Mesendoderm (in vitro differentiated cells): Measurements from ENCODE around the gene ATP5F1D.
"Not testable (repeated sequence)": the region's sequence is repeated elsewhere in the genome, so short reads cannot be mapped to it uniquely, and the experiment has no call there.

ENCODE experiments used
- DNase-seq: peaks from one replicate; pipeline ENCODE4 v3.0.0; 2013
- H2AK5ac ChIP-seq: 2 replicates; pipeline ENCODE4 v1.6.1; 2013; ENCODE audit warnings: low read length, inconsistent platforms
- H2BK120ac ChIP-seq: 2 replicates; pipeline ENCODE4 v1.6.1; 2013; ENCODE audit warnings: low read depth, mild to moderate bottlenecking, low read length, moderate library complexity, mixed read lengths
- H2BK15ac ChIP-seq: replicated peaks from 2 replicates; pipeline ENCODE4 v1.6.1; 2013; ENCODE audit warnings: low read depth, mild to moderate bottlenecking, moderate library complexity
- H2BK5ac ChIP-seq: 2 replicates; pipeline ENCODE4 v1.6.1; 2013; ENCODE audit warnings: low read length, inconsistent platforms
- H3K18ac ChIP-seq: 2 replicates; pipeline ENCODE4 v1.6.1; 2013; ENCODE audit warnings: mild to moderate bottlenecking, low read length, mixed read lengths
- H3K23ac ChIP-seq: one replicate; pipeline ENCODE4 v1.6.1; 2013; ENCODE audit warnings: low read length
- H3K27ac ChIP-seq: 2 replicates; pipeline ENCODE4 v1.5.1; 2013; ENCODE audit warnings: low read depth, mild to moderate bottlenecking, inconsistent platforms, low read length, moderate library complexity
- H3K27me3 ChIP-seq: 2 replicates; pipeline ENCODE4 v1.6.1; 2013; ENCODE audit warnings: low read length, control low read depth, mild to moderate bottlenecking, inconsistent platforms; ENCODE audit not compliant: insufficient read depth, poor library complexity
- H3K36me3 ChIP-seq: 2 replicates; pipeline ENCODE4 v1.6.1; 2013; ENCODE audit warnings: low read length, inconsistent platforms; ENCODE audit not compliant: control insufficient read depth, insufficient read depth
- H3K4ac ChIP-seq: one replicate; pipeline ENCODE4 v1.6.1; 2013; ENCODE audit warnings: low read depth, mild to moderate bottlenecking, low read length, moderate library complexity
- H3K4me1 ChIP-seq: 2 replicates; pipeline ENCODE4 v1.6.1; 2013; ENCODE audit warnings: low read depth, low read length, inconsistent platforms; ENCODE audit not compliant: control insufficient read depth
- H3K4me2 ChIP-seq: 2 replicates; pipeline ENCODE4 v1.6.1; 2013; ENCODE audit warnings: low read length
- H3K4me3 ChIP-seq: 2 replicates; pipeline ENCODE4 v1.5.1; 2013; ENCODE audit warnings: mild to moderate bottlenecking, low read length
- H3K56ac ChIP-seq: one replicate; pipeline ENCODE4 v1.6.1; 2013; ENCODE audit warnings: low read length
- H3K79me1 ChIP-seq: 2 replicates; pipeline ENCODE4 v1.6.1; 2013; ENCODE audit warnings: low read length, inconsistent platforms
- H3K79me2 ChIP-seq: 2 replicates; pipeline ENCODE4 v1.6.1; 2013; ENCODE audit warnings: mild to moderate bottlenecking, low read length; ENCODE audit not compliant: control insufficient read depth, insufficient read depth
- H3K9ac ChIP-seq: 2 replicates; pipeline ENCODE4 v1.6.1; 2013; ENCODE audit warnings: low read length, inconsistent platforms
- H4K5ac ChIP-seq: one replicate; pipeline ENCODE4 v1.6.1; 2013; ENCODE audit warnings: low read length
- H4K8ac ChIP-seq: one replicate; pipeline ENCODE4 v1.6.1; 2013; ENCODE audit warnings: low read depth, mild to moderate bottlenecking, control low read depth, low read length, moderate library complexity
- WGBS: extraction: QIAGEN DNeasy Blood & Tissue Kit; methylation state at CpG from one replicate; pipeline ENCODE4 v1.1.7; 2013; ENCODE audit warnings: low lambda C conversion rate, missing lambda C conversion rate; ENCODE audit not compliant: insufficient coverage; ENCODE audit errors: extremely low coverage; 5-methylcytosine and 5-hydroxymethylcytosine counted together

The ATP5F1D gene

DNA sequence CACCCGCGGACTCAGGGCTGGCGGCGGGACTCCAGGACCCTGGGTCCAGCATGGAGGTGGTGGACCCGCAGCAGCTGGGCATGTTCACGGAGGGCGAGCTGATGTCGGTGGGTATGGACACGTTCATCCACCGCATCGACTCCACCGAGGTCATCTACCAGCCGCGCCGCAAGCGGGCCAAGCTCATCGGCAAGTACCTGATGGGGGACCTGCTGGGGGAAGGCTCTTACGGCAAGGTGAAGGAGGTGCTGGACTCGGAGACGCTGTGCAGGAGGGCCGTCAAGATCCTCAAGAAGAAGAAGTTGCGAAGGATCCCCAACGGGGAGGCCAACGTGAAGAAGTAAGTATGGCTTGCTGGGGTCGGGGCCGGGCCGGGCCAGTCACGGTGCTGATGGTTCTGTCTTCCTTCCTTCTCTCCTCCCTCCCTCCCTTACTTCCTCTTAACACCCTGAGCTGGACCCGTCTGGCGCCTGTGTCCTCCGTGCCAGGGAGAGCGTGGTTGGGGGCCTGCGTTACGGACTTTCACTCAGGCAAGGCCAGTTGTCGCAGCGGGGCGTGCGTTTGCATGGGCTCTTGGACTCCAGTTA lies 34.6 kb upstream of the ATP5F1D start:
- no peak overlapping the region for H2BK120ac ChIP-seq
- H3K56ac ChIP-seq, result peak overlapping the region; percentile 90
- H3K36me3 ChIP-seq, result peaks cover 2% of the 10 kb centered on the region
- DNase-seq, result peak; percentile 43
- H3K79me1 ChIP-seq, result peaks cover 6% of the 10 kb centered on the region
- H4K5ac ChIP-seq, result no peak overlapping the region
- H3K27me3 ChIP-seq, result no peaks in the 10 kb centered on the region
- no peak overlapping the region for H4K8ac ChIP-seq
- no peak overlapping the region for H3K18ac ChIP-seq
- peak overlapping the region; percentile 90 for H3K4me2 ChIP-seq
- no peak overlapping the region for H3K4ac ChIP-seq
- no peak overlapping the region for H2BK5ac ChIP-seq
- peak overlapping the region; percentile 65 for H3K4me3 ChIP-seq
- H3K79me2 ChIP-seq, result peaks cover 47% of the 10 kb centered on the region
- no peak overlapping the region for H2AK5ac ChIP-seq
- H3K9ac ChIP-seq, result peak overlapping the region; percentile 87
- no peak overlapping the region for H3K27ac ChIP-seq
- peak overlapping the region; percentile 55 for H3K23ac ChIP-seq
- no peak overlapping the region for H2BK15ac ChIP-seq
- no peaks in the 10 kb centered on the region for H3K4me1 ChIP-seq
- no CpG with 5 or more reads among the region's 38 CpGs for WGBS

- DNase-seq, H3K27ac ChIP-seq, H3K9ac ChIP-seq, H3K56ac ChIP-seq, H3K4me2 ChIP-seq, H2BK120ac ChIP-seq, H2AK5ac ChIP-seq, H3K18ac ChIP-seq, H3K4me3 ChIP-seq, H4K5ac ChIP-seq, H2BK15ac ChIP-seq, H3K27me3 ChIP-seq, H2BK5ac ChIP-seq, H4K8ac ChIP-seq, H3K4ac ChIP-seq, H3K23ac ChIP-seq, H3K4me1 ChIP-seq, H3K36me3 ChIP-seq: not testable (repeated sequence)
- no CpG with 5 or more reads among the region's 10 CpGs for WGBS
- Histone ChIP-seq H3K79me2 (peaks cover 62% of the 10 kb centered on the region), H3K79me1 (peaks cover 12% of the 10 kb centered on the region)
Observed at GRCh38 chr19:1208830-1209229, 32.7 kb upstream of the ATP5F1D start.

GRCh38 chr19:1210227-1210538 lies 31.4 kb upstream of the ATP5F1D start:
- no peak overlapping the region for H2BK15ac ChIP-seq
- peak overlapping the region; percentile 89 for H3K23ac ChIP-seq
- no CpG with 5 or more reads among the region's 13 CpGs for WGBS
- H3K4me2 ChIP-seq, result no peak overlapping the region
- H3K27ac ChIP-seq, result no peak overlapping the region
- no peak overlapping the region for H3K4me3 ChIP-seq
- H3K9ac ChIP-seq, result no peak overlapping the region
- peaks cover 75% of the 10 kb centered on the region for H3K79me2 ChIP-seq
- no peaks in the 10 kb centered on the region for H3K27me3 ChIP-seq
- peaks cover 2% of the 10 kb centered on the region for H3K36me3 ChIP-seq
- no peak overlapping the region for H3K18ac ChIP-seq
- no peak overlapping the region for H4K5ac ChIP-seq
- no peak overlapping the region for H4K8ac ChIP-seq
- H2BK120ac ChIP-seq, result no peak overlapping the region
- no peak overlapping the region for H2AK5ac ChIP-seq
- H3K4ac ChIP-seq, result no peak overlapping the region
- H2BK5ac ChIP-seq, result no peak overlapping the region
- DNase-seq, result no peak
- no peaks in the 10 kb centered on the region for H3K4me1 ChIP-seq
- H3K79me1 ChIP-seq, result peaks cover 17% of the 10 kb centered on the region
- H3K56ac ChIP-seq, result peak overlapping the region; percentile 25

- Histone ChIP-seq H3K79me1 (peaks cover 22% of the 10 kb centered on the region), H3K27me3 (no peaks in the 10 kb centered on the region), H3K36me3 (peaks cover 2% of the 10 kb centered on the region), H3K79me2 (peaks cover 80% of the 10 kb centered on the region), H3K23ac (no peak overlapping the region), H3K4me1 (no peaks in the 10 kb centered on the region), H4K8ac (no peak overlapping the region), H3K4me3 (no peak overlapping the region), H3K4ac (no peak overlapping the region), H2AK5ac (no peak overlapping the region), H2BK5ac (no peak overlapping the region), H2BK120ac (no peak overlapping the region), H3K27ac (no peak overlapping the region), H3K4me2 (no peak overlapping the region), H3K56ac (peak overlapping the region; percentile 15), H3K18ac (no peak overlapping the region), H3K9ac (no peak overlapping the region), H2BK15ac (no peak overlapping the region), H4K5ac (no peak overlapping the region)
- WGBS, result no CpG with 5 or more reads among the region's 33 CpGs
- peak; percentile 76 for DNase-seq
Observed at GRCh38 chr19:1211494-1212234, 29.9 kb upstream of the ATP5F1D start.

- Histone ChIP-seq H3K27me3 (no peaks in the 10 kb centered on the region), H3K36me3 (peaks cover 2% of the 10 kb centered on the region)
Observed at GRCh38 chr19:1213391-1214286, 27.9 kb upstream of the ATP5F1D start.

More at GRCh38 chr19:1213391-1214286, 27.9 kb upstream of the ATP5F1D start:
- Histone ChIP-seq H2BK15ac (no peak overlapping the region), H3K27ac (no peak overlapping the region), H3K79me1 (peaks cover 29% of the 10 kb centered on the region), H2BK5ac (no peak overlapping the region), H4K8ac (no peak overlapping the region), H3K4ac (no peak overlapping the region), H3K4me3 (no peak overlapping the region), H2AK5ac (no peak overlapping the region), H3K56ac (peak overlapping the region; percentile 30), H3K18ac (no peak overlapping the region), H3K4me1 (no peaks in the 10 kb centered on the region), H2BK120ac (no peak overlapping the region), H3K23ac (peak overlapping the region; percentile 80), H4K5ac (no peak overlapping the region), H3K79me2 (peaks cover 75% of the 10 kb centered on the region), H3K9ac (peak overlapping the region; percentile 4), H3K4me2 (no peak overlapping the region)
- WGBS, result no CpG with 5 or more reads among the region's 39 CpGs
- no peak for DNase-seq
